Thyroid gland (tissue), 4 donors: Measurements from ENCODE around the gene PODXL. TPM values are rescaled to one million over a fixed set of nuclear protein-coding genes. Genes with fewer than 3 reads are reported as not detected.

Experiments
- DNase-seq, 2 donors: peaks; one replicate each; pipeline ENCODE4 v3.0.0-alpha.2; 2019
- H3K27ac ChIP-seq, 3 donors: fragments of 200-600 bp; sonication (generic); 1 replicate in 2 of 3; 2 replicates in 1 of 3; pipeline ENCODE4 v1.5.1; 2016 to 2019; ENCODE audit warnings: mild to moderate bottlenecking in 1 of 3, moderate library complexity in 1 of 3
- H3K27me3 ChIP-seq: fragments of 200-600 bp; sonication (generic); one replicate; pipeline ENCODE4 v1.5.1; 2019
- H3K36me3 ChIP-seq, 2 donors: fragments of 200-600 bp; sonication (generic); one replicate each; pipeline ENCODE4 v1.5.1; 2016 to 2019
- H3K4me1 ChIP-seq, 2 donors: fragments of 200-600 bp; sonication (generic); one replicate each; pipeline ENCODE4 v1.5.1; 2017 to 2019
- H3K4me3 ChIP-seq, 3 donors: fragments of 200-600 bp; sonication (generic); replicated peaks in 1 of 3; 1 replicate in 2 of 3; 2 replicates in 1 of 3; pipeline ENCODE4 v1.5.1; 2016; ENCODE audit warnings: mild to moderate bottlenecking in 1 of 3
- H3K9me3 ChIP-seq: fragments of 200-600 bp; sonication (generic); one replicate; pipeline ENCODE4 v1.5.1; 2017
- POLR2A ChIP-seq, 2 donors: fragments of 450-650 bp; IDR thresholded peaks; one replicate each; pipeline ENCODE4 v1.6.1; 2017; ENCODE audit warnings: antibody characterized with exemption in 2 of 2, mild to moderate bottlenecking in 2 of 2, moderate library complexity in 1 of 2
- WGBS, 2 donors: methylation state at CpG; one replicate each; pipeline ENCODE4 v1.1.5; 2017; 5-methylcytosine and 5-hydroxymethylcytosine counted together
- intact Hi-C: fragments of 100-400 bp; cut with DNase I; formaldehyde crosslinking; loops from one replicate; pipeline ENCODE4 v1.15.1; 2023
- total RNA-seq, 4 donors: library from RNA; depleted of rRNA; stranded (reverse); fragments of >200 nt; gene quantifications; one replicate each; pipeline ENCODE4 v1.2.3, GENCODE V29; 2016
- TF ChIP-seq, protein P1 (sequence below), 6 experiments: fragments of 200-600 bp in 3 of 6; fragments of 450-650 bp in 3 of 6; sonication (generic) in 3 of 6; IDR thresholded peaks; one replicate each; pipeline ENCODE4 v1.5.1; 2016 to 2019; ENCODE audit warnings: antibody characterized with exemption in 6 of 6, mild to moderate bottlenecking in 2 of 6, inconsistent platforms in 1 of 6, moderate library complexity in 1 of 6

PODXL gene
- total RNA-seq, 4 donors from 2014 or later = 47.7 to 125 (median 56.3) TPM

GRCh38 chr7:131581241-131582051 is 25.0 kb upstream of the PODXL start:
- DNase-seq = peak; percentile 25 to 46
- Histone ChIP-seq H3K36me3 (no peaks in the 10 kb centered on the region), H3K9me3 (no peaks in the 10 kb centered on the region), H3K27me3 (no peaks in the 10 kb centered on the region), H3K4me3 (no peak overlapping the region), H3K4me1 (no peaks in the 10 kb centered on the region), H3K27ac (peak overlapping the region; percentile 23 to 49 (median 39))
- intact Hi-C loops = no loop called here
- no peak for TF ChIP-seq POLR2A (IDR thresholded peaks at IDR 0.05)
- TF ChIP-seq, protein P1, sequence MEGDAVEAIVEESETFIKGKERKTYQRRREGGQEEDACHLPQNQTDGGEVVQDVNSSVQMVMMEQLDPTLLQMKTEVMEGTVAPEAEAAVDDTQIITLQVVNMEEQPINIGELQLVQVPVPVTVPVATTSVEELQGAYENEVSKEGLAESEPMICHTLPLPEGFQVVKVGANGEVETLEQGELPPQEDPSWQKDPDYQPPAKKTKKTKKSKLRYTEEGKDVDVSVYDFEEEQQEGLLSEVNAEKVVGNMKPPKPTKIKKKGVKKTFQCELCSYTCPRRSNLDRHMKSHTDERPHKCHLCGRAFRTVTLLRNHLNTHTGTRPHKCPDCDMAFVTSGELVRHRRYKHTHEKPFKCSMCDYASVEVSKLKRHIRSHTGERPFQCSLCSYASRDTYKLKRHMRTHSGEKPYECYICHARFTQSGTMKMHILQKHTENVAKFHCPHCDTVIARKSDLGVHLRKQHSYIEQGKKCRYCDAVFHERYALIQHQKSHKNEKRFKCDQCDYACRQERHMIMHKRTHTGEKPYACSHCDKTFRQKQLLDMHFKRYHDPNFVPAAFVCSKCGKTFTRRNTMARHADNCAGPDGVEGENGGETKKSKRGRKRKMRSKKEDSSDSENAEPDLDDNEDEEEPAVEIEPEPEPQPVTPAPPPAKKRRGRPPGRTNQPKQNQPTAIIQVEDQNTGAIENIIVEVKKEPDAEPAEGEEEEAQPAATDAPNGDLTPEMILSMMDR (IDR thresholded peaks at IDR 0.05) = no peak
- WGBS, 2 donors = 37 to 45% methylated on average over 13 to 16 of the region's 16 CpGs

GRCh38 chr7:131578602-131579001 is 22.2 kb upstream of the PODXL start:
- intact Hi-C loops = no loop called here
- Histone ChIP-seq H3K27me3 (no peaks in the 10 kb centered on the region), H3K4me1 (no peaks in the 10 kb centered on the region), H3K27ac (no peak overlapping the region), H3K36me3 (no peaks in the 10 kb centered on the region), H3K4me3 (no peak overlapping the region), H3K9me3 (no peaks in the 10 kb centered on the region)
- no peak for DNase-seq
- TF ChIP-seq, protein P1 (IDR thresholded peaks at IDR 0.05) = no peak
- TF ChIP-seq POLR2A (IDR thresholded peaks at IDR 0.05) = no peak
- WGBS, 2 donors = 53 to 87% methylated on average over 3 of the region's 3 CpGs

DNA sequence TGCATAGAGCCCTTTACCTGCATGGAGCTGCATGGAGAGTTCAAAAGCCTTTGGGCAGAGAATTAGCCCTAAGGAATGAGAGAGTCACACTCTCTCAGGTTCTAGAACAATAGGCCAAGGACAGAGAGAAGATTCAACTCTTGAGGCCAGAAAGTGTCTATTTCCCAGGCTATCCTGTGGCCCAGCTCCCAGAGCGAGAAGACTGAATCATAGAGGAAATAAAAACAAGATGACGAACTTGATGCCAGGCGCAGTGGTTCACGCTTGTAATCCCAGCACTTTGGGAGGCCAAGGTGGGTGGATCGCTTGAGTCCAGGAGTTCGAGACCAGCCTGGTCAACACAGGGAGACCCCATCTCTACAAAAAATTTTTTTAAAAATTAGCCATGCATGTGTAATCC is 18.3 kb upstream of the PODXL start:
- Histone ChIP-seq H3K9me3 (no peaks in the 10 kb centered on the region), H3K4me3 (no peak overlapping the region), H3K27me3 (no peaks in the 10 kb centered on the region), H3K36me3 (no peaks in the 10 kb centered on the region), H3K4me1 (no peaks in the 10 kb centered on the region), H3K27ac (no peak overlapping the region)
- WGBS, 2 donors = 94 to 97% methylated on average over 6 of the region's 6 CpGs
- intact Hi-C loops = no loop called here
- DNase-seq = no peak
- TF ChIP-seq POLR2A (IDR thresholded peaks at IDR 0.05) = no peak
- TF ChIP-seq, protein P1 (IDR thresholded peaks at IDR 0.05) = no peak

DNA sequence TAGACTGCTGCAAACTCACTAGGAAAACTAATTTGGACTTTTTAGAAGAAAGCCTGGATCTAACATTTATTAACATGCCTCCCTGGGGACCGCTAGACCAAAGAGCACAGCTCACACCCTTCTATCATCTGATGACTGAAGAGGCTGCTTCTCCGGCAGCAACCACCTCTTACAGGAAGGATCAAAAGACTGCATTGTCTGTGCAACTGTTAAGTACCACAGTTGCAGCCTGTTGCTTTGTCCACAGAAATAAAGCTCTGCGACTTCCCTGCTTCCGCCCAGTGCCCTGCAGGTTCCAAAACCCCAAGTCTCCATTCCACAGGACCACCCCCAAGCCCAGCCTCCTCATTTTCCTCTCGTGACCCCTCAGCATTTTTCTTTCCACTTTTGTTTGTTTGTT is 14.0 kb upstream of the PODXL start:
- intact Hi-C loops = no loop called here
- 85 to 90% methylated on average over 5 of the region's 5 CpGs for WGBS, 2 donors

DNA sequence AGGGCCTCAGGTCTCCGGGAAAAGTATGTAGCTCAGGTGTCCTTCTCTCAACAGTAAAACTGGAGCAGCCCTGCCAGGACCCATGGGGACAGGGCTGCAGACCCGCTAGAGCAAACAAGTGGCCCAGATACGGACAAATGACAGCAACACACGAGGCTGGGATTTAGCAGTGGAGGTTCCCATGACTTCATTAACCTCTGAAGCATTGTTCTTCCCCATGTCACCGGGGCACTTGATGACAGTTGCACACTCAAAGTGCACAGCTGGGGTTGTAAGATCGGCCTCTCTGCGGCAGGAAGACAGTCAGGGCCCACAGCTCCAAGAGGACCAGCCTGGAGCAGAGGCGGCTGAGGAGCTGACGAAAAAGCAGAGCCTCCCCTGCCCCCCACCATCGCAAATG is 12.5 kb upstream of the PODXL start:
- H3K27me3 ChIP-seq = no peaks in the 10 kb centered on the region
- 56 to 61% methylated on average over 10 of the region's 10 CpGs for WGBS, 2 donors
- DNase-seq = no peak
- H3K36me3 ChIP-seq = no peaks in the 10 kb centered on the region
- no peaks in the 10 kb centered on the region for H3K4me1 ChIP-seq
- TF ChIP-seq POLR2A (IDR thresholded peaks at IDR 0.05) = no peak
- TF ChIP-seq, protein P1 (IDR thresholded peaks at IDR 0.05) = no peak
- H3K9me3 ChIP-seq = no peaks in the 10 kb centered on the region
- no peak overlapping the region for H3K27ac ChIP-seq
- no peak overlapping the region for H3K4me3 ChIP-seq
- intact Hi-C loops = no loop called here

More for the DNA sequence above, 14.0 kb upstream of the PODXL start:
- TF ChIP-seq, protein P1 (IDR thresholded peaks at IDR 0.05) = no peak
- TF ChIP-seq POLR2A (IDR thresholded peaks at IDR 0.05) = no peak
- Histone ChIP-seq H3K27me3 (no peaks in the 10 kb centered on the region), H3K4me3 (no peak overlapping the region), H3K36me3 (no peaks in the 10 kb centered on the region), H3K9me3 (no peaks in the 10 kb centered on the region), H3K4me1 (no peaks in the 10 kb centered on the region), H3K27ac (no peak overlapping the region)
- no peak for DNase-seq
